HCT116 (cell line): ENCODE measurements around the gene CEP131.

Source experiments
- CEBPB ChIP-seq: IDR thresholded peaks from 2 replicates; pipeline ENCODE4 v1.6.1; 2012; ENCODE audit warnings: low read depth
- CTCF ChIP-seq, 3 experiments: fragments of 200-600 bp in 1 of 3; sonication (generic) in 1 of 3; IDR thresholded peaks in 2 of 3; conservative IDR thresholded peaks in 1 of 3; 2 replicates each; pipeline ENCODE4 v1.5.1; 2012 to 2017; ENCODE audit warnings: low read depth in 2 of 3, low read length in 2 of 3, antibody characterized with exemption in 1 of 3, borderline replicate concordance in 1 of 3, control low read depth in 1 of 3, mild to moderate bottlenecking in 1 of 3, mixed read lengths in 1 of 3, mixed run types in 1 of 3, moderate library complexity in 1 of 3; ENCODE audit not compliant: insufficient read depth in 1 of 3
- EZH2 ChIP-seq: fragments of 200-600 bp; sonication (generic); IDR thresholded peaks from 2 replicates; pipeline ENCODE4 v1.6.1; 2017; ENCODE audit warnings: antibody characterized with exemption, mixed run types
- EZH2phosphoT487 ChIP-seq: fragments of 200-600 bp; IDR thresholded peaks from 2 replicates; pipeline ENCODE4 v1.6.1; 2018; ENCODE audit warnings: antibody characterized with exemption, borderline replicate concordance
- JUND ChIP-seq: IDR thresholded peaks from 2 replicates; pipeline ENCODE4 v1.6.1; 2012
- POLR2A ChIP-seq: IDR thresholded peaks from 2 replicates; pipeline ENCODE4 v1.7.0; 2011; ENCODE audit warnings: borderline replicate concordance; ENCODE audit not compliant: insufficient read depth, insufficient read length; ENCODE audit errors: extremely low read depth
- POLR2AphosphoS5 ChIP-seq: IDR thresholded peaks from 2 replicates; pipeline ENCODE4 v1.6.1; 2011; ENCODE audit warnings: mild to moderate bottlenecking, low read depth, low read length, moderate library complexity
- RAD21 ChIP-seq: IDR thresholded peaks from 2 replicates; pipeline ENCODE4 v1.6.1; 2012; ENCODE audit warnings: low read depth, mild to moderate bottlenecking
- REST ChIP-seq: IDR thresholded peaks from 2 replicates; pipeline ENCODE4 v1.6.1; 2012; ENCODE audit warnings: low read depth
- SIN3A ChIP-seq: IDR thresholded peaks from 2 replicates; pipeline ENCODE4 v1.6.1; 2012; ENCODE audit warnings: low read depth
- SP1 ChIP-seq: IDR thresholded peaks from 2 replicates; pipeline ENCODE4 v1.6.1; 2012; ENCODE audit warnings: low read depth
- TCF7L2 ChIP-seq: IDR thresholded peaks from 2 replicates; pipeline ENCODE4 v1.7.0; 2011; ENCODE audit warnings: borderline replicate concordance, inconsistent platforms; ENCODE audit not compliant: insufficient read depth, insufficient read length; ENCODE audit errors: extremely low read depth

- no peak for TF ChIP-seq SP1
- TF ChIP-seq EZH2phosphoT487 = no peak
- TF ChIP-seq CTCF (IDR thresholded peaks at IDR 0.05 in 2 of 3, conservative IDR thresholded peaks at IDR 0.05 in 1 of 3; ENCODE audit: borderline replicate concordance in 1 of 3, insufficient read depth in 1 of 3, low read depth in 2 of 3, low read length in 2 of 3) = no peak
- no peak for TF ChIP-seq POLR2AphosphoS5
- no peak for TF ChIP-seq RAD21
- TF ChIP-seq POLR2A = no peak
- no peak for TF ChIP-seq JUND
- TF ChIP-seq TCF7L2 = no peak
- no peak for TF ChIP-seq EZH2
- no peak for TF ChIP-seq REST
- no peak for TF ChIP-seq CEBPB
- TF ChIP-seq SIN3A = no peak
These were observed 5.3 kb downstream of the CEP131 start for GRCh38 chr17:81217491-81217890.
